ENCODE measurements around the gene MYOG. TPM values are rescaled to one million over a fixed set of nuclear protein-coding genes. Genes with fewer than 3 reads are reported as not detected.

Gene MYOG
- total and polyA plus RNA-seq, 4 experiments from 2014 or later = not detected

DNA sequence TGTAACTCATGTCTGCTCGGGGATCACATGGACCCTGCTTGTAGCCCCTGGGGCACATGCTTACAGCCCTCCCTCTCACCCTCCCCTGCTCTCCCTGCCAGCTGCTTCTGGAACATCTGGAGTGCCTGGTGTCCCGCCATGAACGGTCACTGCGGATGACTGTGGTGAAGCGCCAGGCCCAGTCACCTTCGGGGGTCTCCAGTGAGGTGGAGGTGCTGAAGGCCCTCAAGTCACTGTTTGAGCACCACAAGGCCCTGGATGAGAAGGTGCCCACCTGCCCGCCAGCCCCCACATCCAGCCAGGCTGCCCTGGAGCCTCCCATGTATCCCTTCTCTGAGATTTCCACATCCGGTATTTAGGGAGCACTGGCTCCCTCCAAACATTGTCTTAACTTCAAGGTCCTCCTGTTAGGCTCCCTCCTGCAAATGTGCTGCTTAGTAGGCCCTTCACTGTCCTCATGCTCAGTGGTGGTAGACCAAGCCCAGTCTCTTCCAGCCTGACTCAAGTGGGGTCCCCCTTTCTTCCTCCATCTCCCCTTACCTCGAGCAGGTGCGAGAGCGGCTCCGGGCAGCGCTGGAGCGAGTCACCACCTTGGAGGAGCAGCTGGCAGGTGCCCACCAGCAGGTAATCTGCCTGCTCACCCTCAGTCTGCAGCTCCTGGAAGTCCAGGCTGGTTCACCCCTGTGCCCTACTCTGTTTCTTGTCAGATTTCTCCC is 41.8 kb downstream of the MYOG start:
- no peak for DNase-seq
- H3K4me1 Mint-ChIP-seq = peaks cover 2 to 6% (median 4%) of the 10 kb centered on the region in 4 donors

DNA sequence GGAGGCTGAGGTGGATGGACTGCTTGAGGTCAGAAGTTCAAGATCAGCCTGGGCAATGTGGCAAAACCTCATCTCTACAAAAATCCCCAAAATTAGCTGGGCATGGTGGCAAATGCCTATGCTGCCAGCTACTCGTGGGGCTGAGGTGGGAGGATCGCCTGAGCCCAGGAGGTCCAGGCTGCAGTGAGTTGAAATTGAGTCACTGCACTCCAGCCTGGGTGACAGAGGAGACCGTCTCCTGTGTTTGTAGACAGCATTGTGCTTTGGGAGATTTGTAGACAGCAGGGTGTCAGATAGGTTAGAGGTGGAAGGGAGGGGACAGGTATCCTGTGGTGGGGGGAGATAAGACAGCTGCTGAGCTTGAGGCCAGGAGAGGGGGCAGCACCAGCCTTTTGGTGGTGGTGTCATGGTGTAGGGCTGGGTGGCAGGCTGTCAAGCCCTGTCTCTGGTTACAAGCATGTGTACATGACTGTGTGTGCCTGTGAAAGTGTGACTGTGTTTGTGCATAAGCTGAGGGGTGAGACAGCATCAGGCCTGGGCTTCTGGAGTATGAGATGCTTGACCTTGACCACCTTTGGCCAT is 44.4 kb downstream of the MYOG start:
- Mint-ChIP-seq H3K36me3 (no peaks in the 10 kb centered on the region), H3K4me1 (peaks cover 2 to 6% (median 4%) of the 10 kb centered on the region in 4 donors), H3K4me3 (no peak overlapping the region), H3K27me3 (peaks cover 6 to 8% of the 10 kb centered on the region in 2 donors), H3K9me3 (no peaks in the 10 kb centered on the region), H3K27ac (peak overlapping the region in 1 of 7 donors; percentile 45)
- ChIA-PET CTCF (ENCODE audit: partially characterized antibody) (interaction anchor here (4.6 to 5.8 kb wide), 2 partner anchors 175 to 227 kb away, joined by 56 to 89 read pairs; no protein-coding TSS in a partner anchor), POLR2A (ENCODE audit: partially characterized antibody) (interaction anchor here (0.9 kb wide), 1 partner anchor 226 kb away, joined by 4 read pairs; no protein-coding TSS in a partner anchor)
- no peaks in the 10 kb centered on the region for H3K36me3 ChIP-seq (ENCODE audit: insufficient read depth, low read length)
- no peak overlapping the region for H3K4me3 ChIP-seq (ENCODE audit: low read length in 2 of 2)
- H3K9me3 ChIP-seq (ENCODE audit: control insufficient read depth in 1 of 2, low read length in 2 of 2) = no peaks in the 10 kb centered on the region
- H3K27ac ChIP-seq (ENCODE audit: low read depth, low read length) = no peak overlapping the region
- intact Hi-C loops (cut with micrococcal nuclease) = no loop called here
- DNase-seq = no peak
- no peaks in the 10 kb centered on the region for H3K27me3 ChIP-seq (ENCODE audit: insufficient read depth, low read length)
- H3K4me1 ChIP-seq (ENCODE audit: insufficient read depth, low read length) = no peaks in the 10 kb centered on the region

More for the DNA sequence above, 41.8 kb downstream of the MYOG start:
- no peaks in the 10 kb centered on the region for H3K36me3 ChIP-seq (ENCODE audit: insufficient read depth, low read length)
- Mint-ChIP-seq H3K4me3 (no peak overlapping the region), H3K36me3 (no peaks in the 10 kb centered on the region), H3K9me3 (no peaks in the 10 kb centered on the region), H3K27ac (peak overlapping the region in 1 of 7 donors; percentile 13), H3K27me3 (peaks cover 4 to 9% of the 10 kb centered on the region in 2 donors)
- H3K4me1 ChIP-seq (ENCODE audit: insufficient read depth, low read length) = no peaks in the 10 kb centered on the region
- H3K27ac ChIP-seq (ENCODE audit: low read depth, low read length) = no peak overlapping the region
- H3K4me3 ChIP-seq (ENCODE audit: low read length in 2 of 2) = no peak overlapping the region
- H3K27me3 ChIP-seq (ENCODE audit: insufficient read depth, low read length) = no peaks in the 10 kb centered on the region
- intact Hi-C loops (cut with micrococcal nuclease) = no loop called here
- H3K9me3 ChIP-seq (ENCODE audit: control insufficient read depth in 1 of 2, low read length in 2 of 2) = no peaks in the 10 kb centered on the region
- ChIA-PET POLR2A (ENCODE audit: partially characterized antibody) (no interaction called here), CTCF (ENCODE audit: partially characterized antibody) (interaction anchor here (1.2 to 5.8 kb wide), 4 partner anchors 8 to 223 kb away, joined by 3 to 89 read pairs (median 4); no protein-coding TSS in a partner anchor)

DNA sequence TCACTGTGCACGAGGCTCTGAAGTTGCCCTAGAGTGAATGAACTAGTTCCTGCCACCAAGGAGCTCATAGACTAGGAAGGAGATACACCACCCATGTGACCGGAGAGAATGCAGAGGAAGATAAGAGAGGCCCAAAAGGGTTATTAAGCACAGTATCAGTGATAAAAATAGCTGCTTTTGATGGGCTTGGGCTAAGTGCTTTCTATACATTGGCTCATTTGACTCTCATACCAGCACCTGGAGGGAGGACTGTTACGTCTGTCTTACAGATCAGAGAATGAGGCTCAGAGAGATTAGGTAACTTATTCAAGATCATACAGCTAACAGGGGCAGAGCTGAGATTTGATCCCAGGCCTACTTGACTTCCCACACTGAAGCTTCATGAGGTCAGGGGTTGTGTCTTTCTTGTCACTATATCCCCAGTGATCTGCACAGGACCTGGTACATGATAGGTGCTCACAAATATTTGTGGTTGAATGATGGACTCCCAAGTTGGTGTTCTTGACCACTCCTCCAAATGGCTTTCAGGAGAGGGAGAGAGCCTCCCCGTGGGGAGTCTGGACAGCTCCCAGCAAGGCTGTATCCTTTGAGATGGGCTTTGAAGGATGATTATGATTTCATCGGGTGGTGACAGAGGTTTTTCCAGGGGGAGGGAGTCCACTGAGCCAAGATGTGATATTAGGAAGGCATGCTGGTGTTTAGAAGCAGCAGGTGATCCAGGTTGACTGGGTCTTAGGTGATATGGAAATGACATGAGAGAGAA is 45.1 kb downstream of the MYOG start:
- H3K27me3 ChIP-seq (ENCODE audit: insufficient read depth, low read length) = no peaks in the 10 kb centered on the region
- no peaks in the 10 kb centered on the region for H3K9me3 ChIP-seq (ENCODE audit: control insufficient read depth in 1 of 2, low read length in 2 of 2)
- no peak overlapping the region for H3K4me3 Mint-ChIP-seq
- H3K4me1 Mint-ChIP-seq = peaks cover 2 to 6% (median 4%) of the 10 kb centered on the region in 4 donors
- ChIA-PET CTCF (ENCODE audit: partially characterized antibody) (interaction anchor here (1.1 to 5.8 kb wide), 14 partner anchors 9 to 263 kb away, joined by 3 to 89 read pairs (median 12); partner anchors contain the start of gene PPFIA4), POLR2A (ENCODE audit: partially characterized antibody) (interaction anchor here (0.6 to 0.9 kb wide), 2 partner anchors 14 to 227 kb away, joined by 3 to 4 read pairs; partner anchors contain the start of gene PPFIA4)
- peak overlapping the region in 1 of 7 donors; percentile 45 for H3K27ac Mint-ChIP-seq
- H3K27ac ChIP-seq (ENCODE audit: low read depth, low read length) = no peak overlapping the region
- H3K27me3 Mint-ChIP-seq = peaks cover 6 to 8% of the 10 kb centered on the region in 2 donors
- no peaks in the 10 kb centered on the region for H3K36me3 ChIP-seq (ENCODE audit: insufficient read depth, low read length)
- no peaks in the 10 kb centered on the region for H3K9me3 Mint-ChIP-seq
- H3K36me3 Mint-ChIP-seq = no peaks in the 10 kb centered on the region
- DNase-seq = no peak
- no peak overlapping the region for H3K4me3 ChIP-seq (ENCODE audit: low read length in 2 of 2)
- H3K4me1 ChIP-seq (ENCODE audit: insufficient read depth, low read length) = no peaks in the 10 kb centered on the region
- intact Hi-C loops (cut with micrococcal nuclease) = no loop called here

DNA sequence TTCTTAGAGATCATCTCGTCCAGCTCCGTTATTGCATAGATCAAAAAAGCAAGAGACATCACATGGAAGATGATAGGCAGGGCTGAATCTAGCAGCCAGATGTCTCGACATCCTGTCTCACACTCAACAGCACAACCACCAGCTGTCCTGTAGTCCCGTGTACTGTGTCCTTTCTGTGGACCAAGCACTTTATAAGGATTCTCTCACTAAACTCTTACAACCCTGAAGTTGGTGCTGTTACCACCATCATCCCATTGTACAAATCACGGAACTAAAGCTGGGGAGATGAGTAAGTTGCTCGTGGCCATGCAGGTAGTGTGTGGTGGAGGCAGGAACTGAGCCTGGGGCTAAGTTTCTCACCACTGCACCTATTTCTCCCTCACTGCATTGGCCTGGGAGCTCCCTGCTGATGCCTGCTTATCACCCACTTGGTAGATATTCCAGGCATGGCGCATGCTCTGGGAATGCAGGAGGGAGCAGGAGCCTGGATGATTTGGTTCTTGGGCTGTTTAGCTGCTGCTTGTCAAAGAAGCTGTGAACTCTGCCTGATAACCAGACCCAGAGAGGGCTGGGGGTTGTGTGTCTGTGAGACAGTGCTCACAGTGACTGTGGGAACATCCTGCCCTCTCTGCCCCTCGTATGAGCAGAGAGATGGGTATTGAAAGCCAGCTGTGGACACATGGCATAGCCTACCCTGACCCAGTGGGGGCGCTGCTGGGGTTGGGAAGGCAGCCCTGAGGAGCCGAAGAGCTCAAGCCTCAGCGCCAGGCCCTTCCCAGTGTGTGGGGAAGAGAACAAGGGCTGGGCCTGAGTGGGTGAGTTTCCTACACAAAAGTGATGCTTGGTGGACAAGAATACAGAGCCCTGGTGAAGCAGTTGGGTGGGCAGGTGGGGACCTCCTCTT is 46.0 kb downstream of the MYOG start:
- H3K27ac Mint-ChIP-seq = no peak overlapping the region
- no peaks in the 10 kb centered on the region for H3K36me3 Mint-ChIP-seq
- H3K4me1 Mint-ChIP-seq = peaks cover 2 to 6% (median 4%) of the 10 kb centered on the region in 4 donors
- CTCF ChIA-PET (ENCODE audit: partially characterized antibody) = interaction anchor here (0.6 to 5.8 kb wide), 30 partner anchors 8 to 1323 kb away, joined by 3 to 89 read pairs (median 4); partner anchors contain the start of gene PPFIA4
- H3K36me3 ChIP-seq (ENCODE audit: insufficient read depth, low read length) = no peaks in the 10 kb centered on the region
- no peaks in the 10 kb centered on the region for H3K9me3 Mint-ChIP-seq
- H3K27ac ChIP-seq (ENCODE audit: low read depth, low read length) = no peak overlapping the region
- H3K27me3 Mint-ChIP-seq = peaks cover 5 to 8% of the 10 kb centered on the region in 2 donors
- POLR2A ChIA-PET (ENCODE audit: partially characterized antibody) = interaction anchor here (0.9 to 1.3 kb wide), 2 partner anchors 228 to 229 kb away, joined by 3 to 5 read pairs; no protein-coding TSS in a partner anchor
- intact Hi-C loops (cut with micrococcal nuclease) = loop anchor here (1.0 kb wide), 2 partner anchors 132 to 229 kb away; no protein-coding TSS in a partner anchor
- no peaks in the 10 kb centered on the region for H3K27me3 ChIP-seq (ENCODE audit: insufficient read depth, low read length)
- H3K4me3 ChIP-seq (ENCODE audit: low read length in 2 of 2) = no peak overlapping the region
- H3K9me3 ChIP-seq (ENCODE audit: control insufficient read depth in 1 of 2, low read length in 2 of 2) = no peaks in the 10 kb centered on the region
- DNase-seq = no peak
- no peaks in the 10 kb centered on the region for H3K4me1 ChIP-seq (ENCODE audit: insufficient read depth, low read length)
- H3K4me3 Mint-ChIP-seq = no peak overlapping the region

DNA sequence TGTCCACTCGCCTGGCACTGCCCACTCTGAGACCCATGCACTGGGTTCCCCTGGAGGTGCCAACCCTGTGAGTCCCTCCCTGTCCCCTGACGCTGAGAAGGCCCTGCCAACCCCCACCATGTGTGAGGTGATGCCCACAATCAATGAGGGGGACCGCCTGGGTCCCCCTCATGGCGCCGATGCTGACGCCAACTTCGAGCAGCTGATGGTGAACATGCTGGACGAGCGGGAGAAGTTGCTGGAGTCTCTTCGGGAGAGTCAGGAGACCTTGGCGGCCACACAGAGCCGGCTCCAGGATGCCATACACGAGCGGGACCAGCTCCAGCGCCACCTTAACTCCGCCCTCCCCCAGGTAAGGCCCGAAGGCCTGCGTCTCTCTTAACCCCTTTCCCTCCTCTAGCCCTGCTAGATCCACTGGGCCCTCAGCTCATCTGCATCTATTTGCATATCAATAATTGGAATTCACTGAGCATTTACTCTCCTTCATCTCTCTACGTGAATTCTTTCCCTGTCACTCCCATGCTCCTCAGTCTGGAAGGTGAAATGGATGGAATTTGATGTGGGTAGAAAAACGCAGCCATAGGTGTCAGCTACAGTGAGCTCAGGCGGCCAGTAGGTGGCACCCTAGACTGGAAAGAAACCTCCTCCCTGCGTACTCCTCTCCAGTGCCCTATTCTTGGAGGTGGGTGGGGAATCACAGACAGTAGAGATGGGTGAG is 46.8 kb downstream of the MYOG start:
- no peak overlapping the region for H3K27ac Mint-ChIP-seq
- H3K4me1 ChIP-seq (ENCODE audit: insufficient read depth, low read length) = no peaks in the 10 kb centered on the region
- H3K4me1 Mint-ChIP-seq = peaks cover 2 to 6% (median 4%) of the 10 kb centered on the region in 4 donors
- peak; percentile 50 to 55 (median 54) for DNase-seq
- POLR2A ChIA-PET (ENCODE audit: partially characterized antibody) = interaction anchor here (0.9 to 1.3 kb wide), 2 partner anchors 228 to 230 kb away, joined by 3 to 5 read pairs; no protein-coding TSS in a partner anchor
- intact Hi-C loops (cut with micrococcal nuclease) = loop anchor here (1.0 kb wide), 2 partner anchors 133 to 230 kb away; no protein-coding TSS in a partner anchor
- no peaks in the 10 kb centered on the region for H3K36me3 ChIP-seq (ENCODE audit: insufficient read depth, low read length)
- H3K9me3 ChIP-seq (ENCODE audit: control insufficient read depth in 1 of 2, low read length in 2 of 2) = no peaks in the 10 kb centered on the region
- no peak overlapping the region for H3K4me3 Mint-ChIP-seq
- H3K27me3 Mint-ChIP-seq = peaks cover 3 to 8% of the 10 kb centered on the region in 2 donors
- CTCF ChIA-PET (ENCODE audit: partially characterized antibody) = interaction anchor here (0.6 to 5.8 kb wide), 29 partner anchors 9 to 1324 kb away, joined by 3 to 89 read pairs (median 4); partner anchors contain the start of gene PPFIA4
- no peak overlapping the region for H3K27ac ChIP-seq (ENCODE audit: low read depth, low read length)
- no peaks in the 10 kb centered on the region for H3K36me3 Mint-ChIP-seq
- no peak overlapping the region for H3K4me3 ChIP-seq (ENCODE audit: low read length in 2 of 2)
- no peaks in the 10 kb centered on the region for H3K9me3 Mint-ChIP-seq
- no peaks in the 10 kb centered on the region for H3K27me3 ChIP-seq (ENCODE audit: insufficient read depth, low read length)

DNA sequence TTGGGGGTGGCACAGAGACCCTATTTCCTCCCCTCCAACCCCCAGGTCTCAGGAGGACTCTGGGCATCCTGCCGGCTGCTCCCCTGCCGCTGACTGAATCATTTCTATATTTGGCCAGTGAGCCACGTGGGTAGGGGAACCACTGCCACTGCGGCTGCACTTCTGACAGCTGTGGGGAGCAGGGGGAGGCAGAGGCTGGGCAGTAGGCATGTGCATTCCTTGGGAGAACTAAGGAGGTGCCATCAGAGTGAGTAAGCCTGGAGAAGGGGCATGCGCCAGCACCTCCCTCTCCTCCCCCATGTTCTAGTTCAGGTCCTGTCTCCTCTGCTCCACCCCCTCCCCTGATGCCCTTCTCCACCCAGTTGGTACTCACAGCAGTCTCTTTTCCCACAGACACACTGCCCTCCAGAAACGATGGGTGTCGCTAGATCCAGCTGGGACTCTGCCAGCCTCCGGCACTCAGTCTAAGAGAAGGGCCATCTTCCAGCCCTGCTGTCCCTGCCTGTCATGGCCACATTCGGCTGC is 47.5 kb downstream of the MYOG start:
- Mint-ChIP-seq H3K36me3 (no peaks in the 10 kb centered on the region), H3K4me1 (peaks cover 2 to 6% (median 4%) of the 10 kb centered on the region in 4 donors), H3K27ac (no peak overlapping the region), H3K27me3 (peaks cover 3 to 8% of the 10 kb centered on the region in 2 donors), H3K4me3 (no peak overlapping the region), H3K9me3 (no peaks in the 10 kb centered on the region)
- H3K4me3 ChIP-seq (ENCODE audit: low read length in 2 of 2) = no peak overlapping the region
- no peaks in the 10 kb centered on the region for H3K4me1 ChIP-seq (ENCODE audit: insufficient read depth, low read length)
- no peaks in the 10 kb centered on the region for H3K27me3 ChIP-seq (ENCODE audit: insufficient read depth, low read length)
- POLR2A ChIA-PET (ENCODE audit: partially characterized antibody) = no interaction called here
- no peak for DNase-seq
- CTCF ChIA-PET (ENCODE audit: partially characterized antibody) = interaction anchor here (1.0 to 5.8 kb wide), 9 partner anchors 8 to 450 kb away, joined by 3 to 89 read pairs (median 12); no protein-coding TSS in a partner anchor
- no peaks in the 10 kb centered on the region for H3K36me3 ChIP-seq (ENCODE audit: insufficient read depth, low read length)
- no peak overlapping the region for H3K27ac ChIP-seq (ENCODE audit: low read depth, low read length)
- intact Hi-C loops (cut with micrococcal nuclease) = no loop called here
- no peaks in the 10 kb centered on the region for H3K9me3 ChIP-seq (ENCODE audit: control insufficient read depth in 1 of 2, low read length in 2 of 2)

Data from CD4-positive, alpha-beta memory T cell (primary cell).